Measurements from ENCODE around the gene FREM3. TPM values are rescaled to one million over a fixed set of nuclear protein-coding genes. Genes with fewer than 3 reads are reported as not detected.

The FREM3 gene
- total RNA-seq, 1 experiment from 2014 or later = 0.15 TPM

Other genes with a start within 250 kb of the FREM3 start
- 89.6 to 98.8 TPM (median 91.1 TPM) in 3 replicates for gene SMARCA5, start 187.0 kb downstream of the FREM3 start, total RNA-seq (2021)
- not detected in 3 replicates for gene GYPE, start 204.9 kb upstream of the FREM3 start, total RNA-seq (2021)